Measurements from ENCODE around the gene STX19.
"Not testable (repeated sequence)": the region's sequence is repeated elsewhere in the genome, so short reads cannot be mapped to it uniquely, and the experiment has no call there.

Gene STX19

DNA sequence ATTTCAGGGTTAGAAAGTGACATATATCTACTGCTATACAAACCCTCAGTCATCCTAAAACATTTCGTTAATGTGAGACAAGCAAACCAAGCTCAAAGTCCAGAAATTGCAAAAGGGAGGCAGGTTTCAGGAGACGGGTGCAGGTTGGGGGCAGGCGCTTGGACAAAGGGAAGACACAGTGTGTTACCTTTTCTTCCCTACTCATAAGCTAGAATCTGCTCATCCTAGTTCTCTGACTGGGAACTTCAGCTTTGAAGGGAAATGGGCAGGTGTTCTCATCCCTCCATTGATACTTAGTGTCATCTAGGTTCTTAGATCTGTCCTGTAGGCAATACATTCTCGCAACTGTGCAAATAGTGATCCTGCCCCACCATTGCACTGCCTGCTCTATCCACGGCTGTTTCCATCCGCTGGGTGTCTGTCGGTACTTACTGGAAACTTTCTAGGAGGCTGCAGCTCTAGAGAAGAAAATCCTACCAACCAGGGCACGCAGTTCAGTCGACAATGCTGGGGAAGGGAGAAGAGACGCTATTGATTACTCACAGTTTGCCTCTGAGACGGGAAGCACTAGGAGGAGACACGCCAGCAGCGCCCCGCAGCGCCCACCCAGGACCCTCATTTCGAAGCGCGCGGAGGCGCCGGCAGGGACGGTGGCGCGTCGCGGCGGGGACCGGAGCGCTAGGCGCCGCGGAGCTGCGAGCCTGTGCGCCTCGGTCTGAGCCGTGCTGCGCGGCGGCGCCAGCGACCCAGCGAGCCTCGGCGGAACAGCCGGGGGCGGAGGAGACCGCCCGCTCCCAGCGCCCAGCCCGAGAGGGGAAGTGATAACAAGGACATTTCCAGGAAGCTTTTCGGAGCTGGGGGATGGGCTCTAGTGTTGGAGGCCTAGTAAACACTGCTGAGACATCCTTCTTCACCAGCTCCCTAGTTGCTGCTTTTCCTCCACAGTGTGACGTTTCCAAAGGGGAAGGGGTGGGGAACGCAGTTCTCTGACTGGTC is 55.0 kb downstream of the STX19 start, which contains the start of gene PROS1:
Gene PROS1 (minus strand): TSS at position 766 of the 996 bp plus-strand sequence. CDS start 147 bp downstream, at position 619.
- DNase-seq = no peak

DNA sequence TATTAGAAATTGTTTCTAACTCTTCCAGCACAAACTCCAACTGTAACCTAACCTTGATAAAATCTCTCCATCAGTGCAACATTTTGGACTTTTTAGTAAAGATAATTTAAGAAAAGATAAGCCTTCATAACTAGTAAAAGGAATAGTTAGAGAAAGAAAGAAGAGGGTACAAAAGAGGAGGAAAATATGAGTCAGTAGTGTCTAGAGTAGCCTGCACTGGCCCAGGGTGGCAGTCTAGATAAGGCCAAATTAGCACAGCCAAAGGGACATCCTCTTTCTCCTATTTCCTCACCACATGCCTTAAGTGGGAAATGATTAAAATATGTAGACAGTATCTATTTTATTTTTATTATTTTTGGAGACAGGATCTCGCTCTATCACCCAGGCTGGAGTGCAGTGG is 58.4 kb downstream of the STX19 start:
- no peak for DNase-seq

GRCh38 chr3:93969443-93969842 is 59.0 kb downstream of the STX19 start:
- no peak for DNase-seq

DNA sequence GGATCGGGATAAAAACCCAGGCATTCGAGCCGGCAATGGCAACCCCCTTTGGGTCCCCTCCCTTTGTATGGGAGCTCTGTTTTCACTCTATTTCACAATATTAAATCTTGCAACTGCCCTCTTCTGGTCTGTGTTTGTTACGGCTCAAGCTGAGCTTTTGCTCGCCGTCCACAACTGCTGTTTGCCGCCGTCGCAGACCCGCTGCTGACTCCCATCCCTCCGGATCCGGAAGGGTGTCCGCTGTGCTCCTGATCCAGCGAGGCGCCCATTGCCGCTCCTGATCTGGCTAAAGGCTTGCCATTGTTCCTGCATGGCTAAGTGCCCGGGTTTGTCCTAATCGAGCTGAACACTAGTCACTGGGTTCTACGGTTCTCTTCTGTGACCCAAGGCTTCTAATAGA is 63.3 kb downstream of the STX19 start:
- not testable (repeated sequence) for DNase-seq
